ENCODE measurements around the gene ZBTB46.
"Not testable (repeated sequence)": the region's sequence is repeated elsewhere in the genome, so short reads cannot be mapped to it uniquely, and the experiment has no call there.

ZBTB46 gene

GRCh38 chr20:63811491-63811875, 19.6 kb downstream of the ZBTB46 start:
- no peak for DNase-seq

GRCh38 chr20:63810730-63811490, 20.2 kb downstream of the ZBTB46 start:
- DNase-seq, result no peak

DNA sequence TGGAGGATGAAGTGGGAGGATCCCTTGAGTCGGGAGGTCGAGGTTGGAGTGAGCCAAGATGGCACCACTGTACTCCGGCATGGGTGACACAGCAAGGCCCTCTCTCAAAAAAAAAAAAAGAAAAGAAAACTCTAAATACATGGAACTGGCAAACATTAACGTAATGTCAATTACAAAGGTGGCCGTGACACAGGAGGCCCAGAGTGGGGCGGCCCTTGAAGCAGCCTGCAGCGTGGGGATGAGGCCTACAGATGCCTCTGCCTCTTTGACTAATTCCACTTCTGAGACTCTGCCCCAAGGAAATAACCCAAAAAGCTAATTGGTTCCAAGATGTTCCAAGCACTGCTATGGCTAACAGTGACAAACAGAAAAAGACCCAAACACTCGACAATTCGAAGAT, 21.2 kb downstream of the ZBTB46 start:
- DNase-seq, result no peak

GRCh38 chr20:63808964-63809674, 21.9 kb downstream of the ZBTB46 start:
- no peak for DNase-seq

GRCh38 chr20:63808145-63808724, 22.8 kb downstream of the ZBTB46 start:
- no peak for DNase-seq

GRCh38 chr20:63807654-63808053, 23.4 kb downstream of the ZBTB46 start:
- DNase-seq, result no peak

- DNase-seq, result no peak
Observed at GRCh38 chr20:63804308-63804636, 26.8 kb downstream of the ZBTB46 start.

DNA sequence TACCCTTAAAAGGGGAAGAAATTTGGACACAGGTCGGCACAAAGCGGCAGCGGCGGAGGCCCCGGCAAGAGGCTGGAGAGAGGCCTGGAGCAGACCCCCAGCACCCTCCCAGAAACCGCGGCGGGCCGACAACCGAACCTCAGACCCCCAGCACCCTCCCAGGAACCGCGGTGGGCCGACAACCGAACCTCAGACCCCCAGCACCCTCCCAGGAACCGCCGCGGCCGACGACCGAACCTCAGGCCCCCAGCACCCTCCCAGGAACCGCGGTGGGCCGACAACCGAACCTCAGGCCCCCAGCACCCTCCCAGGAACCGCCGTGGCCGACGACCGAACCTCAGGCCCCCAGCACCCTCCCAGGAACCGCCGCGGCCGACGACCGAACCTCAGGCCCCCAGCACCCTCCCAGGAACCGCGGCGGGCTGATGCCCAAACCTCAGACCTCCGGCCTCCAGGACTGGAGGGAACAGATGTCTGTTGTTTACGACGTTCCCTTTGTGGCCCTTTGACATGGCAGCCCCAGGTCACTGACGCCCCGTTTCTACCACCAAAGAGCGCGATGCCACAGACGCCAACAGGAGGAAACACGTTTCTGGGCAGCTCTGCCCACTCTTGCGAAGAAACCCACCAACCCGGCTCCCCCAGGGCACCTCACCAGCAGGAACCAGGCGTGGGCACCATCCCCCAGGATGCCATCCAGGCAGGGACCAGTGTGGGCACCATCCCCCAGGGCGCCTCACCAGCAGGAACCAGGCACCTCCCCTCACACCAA, 28.4 kb downstream of the ZBTB46 start:
- no peak for DNase-seq

- not testable (repeated sequence) for DNase-seq
Observed at GRCh38 chr20:63801174-63801573, 29.9 kb downstream of the ZBTB46 start.

DNA sequence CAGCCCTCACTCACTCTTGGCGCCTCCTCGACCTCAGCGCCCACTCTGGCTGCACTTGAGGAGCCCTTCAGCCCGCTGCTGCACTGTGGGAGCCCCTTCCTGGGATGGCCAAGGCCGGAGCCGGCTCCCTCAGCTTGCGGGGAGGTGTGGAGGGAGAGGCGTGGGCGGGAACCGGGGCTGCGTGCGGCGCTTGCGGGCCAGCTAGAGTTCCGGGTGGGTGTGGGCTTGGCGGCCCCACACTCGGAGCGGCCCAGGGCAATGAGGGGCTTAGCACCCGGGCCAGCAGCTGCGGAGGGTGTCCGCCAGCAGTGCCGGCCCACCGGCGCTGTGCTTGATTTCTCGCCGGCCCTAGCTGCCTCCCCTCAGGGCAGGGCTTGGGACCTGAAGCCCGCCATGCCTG, 30.7 kb downstream of the ZBTB46 start:
- not testable (repeated sequence) for DNase-seq

DNA sequence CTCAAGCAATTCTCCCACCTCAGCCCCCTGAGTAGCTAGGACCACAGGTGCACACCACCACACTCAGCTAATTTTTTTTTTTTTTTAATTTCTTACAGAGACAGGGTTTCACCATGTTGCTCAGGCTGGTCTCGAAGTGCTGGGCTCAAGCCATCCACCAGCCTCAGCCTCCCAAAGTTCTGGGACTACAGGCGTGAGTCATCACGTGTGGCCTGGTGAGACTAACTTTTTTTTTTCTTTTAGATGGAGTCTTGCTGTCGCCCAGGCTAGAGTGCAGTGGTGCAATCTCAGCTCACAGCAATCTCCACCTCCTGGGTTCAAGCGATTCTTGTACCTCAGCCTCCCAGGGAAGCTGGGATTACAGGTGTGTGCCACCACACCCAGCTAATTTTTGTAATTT, 31.9 kb downstream of the ZBTB46 start:
- not testable (repeated sequence) for DNase-seq

- not testable (repeated sequence) for DNase-seq
Observed at GRCh38 chr20:63797175-63797574, 33.9 kb downstream of the ZBTB46 start.

DNA sequence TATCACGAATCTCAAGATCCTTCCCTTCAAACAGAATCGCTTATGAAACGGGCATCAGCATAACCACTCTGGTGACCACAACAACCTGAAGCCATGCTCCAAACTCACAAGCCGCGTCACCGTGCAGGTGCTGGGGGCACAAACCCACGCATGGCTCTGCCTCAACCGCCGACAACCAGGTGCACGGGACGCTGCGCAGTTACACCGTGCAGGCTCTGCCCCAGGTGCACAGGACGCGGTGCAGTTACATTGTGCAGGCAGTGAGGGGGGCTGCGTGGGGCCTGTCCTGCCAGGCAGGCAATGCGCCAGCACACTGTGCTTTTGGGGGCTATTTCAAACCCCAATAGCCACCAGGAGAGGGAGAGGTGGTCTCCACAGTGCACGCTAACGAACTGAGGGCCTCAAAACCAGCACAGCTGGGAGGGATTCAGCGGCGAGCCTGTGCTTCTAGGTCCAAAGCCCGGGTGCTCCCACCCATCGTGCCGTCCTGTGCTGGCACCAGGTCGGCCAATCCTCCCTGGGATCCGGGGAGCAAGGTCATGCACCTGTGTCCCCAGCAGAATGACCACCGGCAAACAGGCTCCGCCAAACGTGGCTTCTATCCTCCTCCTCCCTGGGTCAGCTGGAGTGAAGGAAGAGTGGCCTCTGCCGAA, 35.8 kb downstream of the ZBTB46 start:
- no peak for DNase-seq

- DNase-seq, result no peak
Observed at GRCh38 chr20:63794614-63795013, 36.5 kb downstream of the ZBTB46 start.

GRCh38 chr20:63792866-63793265, 38.2 kb downstream of the ZBTB46 start:
- no peak for DNase-seq

- no peak for DNase-seq
Observed at GRCh38 chr20:63791497-63792156, 39.4 kb downstream of the ZBTB46 start.

GRCh38 chr20:63790572-63791168, 40.4 kb downstream of the ZBTB46 start:
- DNase-seq, result no peak

GRCh38 chr20:63789836-63790571, 41.1 kb downstream of the ZBTB46 start:
- no peak for DNase-seq

- DNase-seq, result no peak
Observed at GRCh38 chr20:63787749-63788148, 43.3 kb downstream of the ZBTB46 start.

GRCh38 chr20:63787302-63787701, 43.8 kb downstream of the ZBTB46 start:
- no peak for DNase-seq

- no peak for DNase-seq
Observed at GRCh38 chr20:63785691-63786131, 45.4 kb downstream of the ZBTB46 start.

Data from activated CD4-positive, CD25-positive, alpha-beta regulatory T cell (primary cell).